ENCODE measurements around the gene FKBP2. TPM values are rescaled to one million over a fixed set of nuclear protein-coding genes. Genes with fewer than 3 reads are reported as not detected.

Gene FKBP2
- total and polyA plus RNA-seq, 4 donors = 60.8 to 241 (median 124) TPM

- DNase-seq (ENCODE audit: low spot score) = no peak
- Histone ChIP-seq H3K9me3 (ENCODE audit: control insufficient read depth in 4 of 4, low read length in 3 of 4) (no peaks in the 10 kb centered on the region), H3K4me1 (ENCODE audit: control insufficient read depth in 4 of 4, insufficient read depth in 4 of 4, low read length in 3 of 4) (peaks cover 6 to 33% (median 10%) of the 10 kb centered on the region in 4 donors), H3K9ac (ENCODE audit: low read depth in 1 of 2, low read length in 2 of 2) (no peak within 1 kb of the TSS), H3K4me3 (ENCODE audit: low read depth in 1 of 3, low read length in 3 of 3) (peak within 1 kb of the TSS in 1 of 3 donors; percentile 32), H3K27me3 (ENCODE audit: control insufficient read depth in 4 of 4, insufficient read depth in 4 of 4, low read length in 3 of 4) (peaks cover 0 to 13% (median 4%) of the 10 kb centered on the region in 4 donors), H3K36me3 (ENCODE audit: control insufficient read depth in 4 of 4, insufficient read depth in 3 of 4, low read depth in 1 of 4, low read length in 3 of 4) (no peaks in the 10 kb centered on the region), H3K27ac (ENCODE audit: low read depth in 1 of 2, low read length in 2 of 2) (no peak within 1 kb of the TSS)
- WGBS = 6% methylated on average over 45 of the region's 45 CpGs
- TF ChIP-seq RAD21 (IDR thresholded peaks at IDR 0.05) (no peak), REST (IDR thresholded peaks at IDR 0.05) (no peak), EGR1 (IDR thresholded peaks at IDR 0.05; ENCODE audit: low read depth in 2 of 2) (no peak), SP1 (IDR thresholded peaks at IDR 0.05) (no peak), NR2F2 (IDR thresholded peaks at IDR 0.05) (no peak), FOXA1 (IDR thresholded peaks at IDR 0.05) (no peak), MAX (IDR thresholded peaks at IDR 0.05) (no peak), TAF1 (conservative IDR thresholded peaks at IDR 0.05) (no peak), RXRA (IDR thresholded peaks at IDR 0.05) (no peak), HNF4A (conservative IDR thresholded peaks at IDR 0.05) (no peak), JUND (IDR thresholded peaks at IDR 0.05) (no peak), GABPA (IDR thresholded peaks at IDR 0.05 in 1 of 2, conservative IDR thresholded peaks at IDR 0.05 in 1 of 2) (no peak), ZBTB33 (IDR thresholded peaks at IDR 0.05) (no peak), FOXA2 (IDR thresholded peaks at IDR 0.05) (no peak)
These were observed 50.4 kb downstream of the FKBP2 start, which contains the start of gene KCNK4 for GRCh38 chr11:64291262-64291751. KCNK4 (plus strand) TSS chr11:64291302; CDS start chr11:64293019, 1,717 bp downstream.

- TF ChIP-seq HNF4A (conservative IDR thresholded peaks at IDR 0.05) (no peak), FOXA1 (IDR thresholded peaks at IDR 0.05) (no peak)
- 2% methylated on average over 96 of the region's 96 CpGs for WGBS
- H3K27ac ChIP-seq (ENCODE audit: low read depth in 1 of 2, low read length in 2 of 2) = no peak overlapping the region
- no peak for DNase-seq (ENCODE audit: low spot score)
- H3K4me1 ChIP-seq (ENCODE audit: control insufficient read depth in 4 of 4, insufficient read depth in 4 of 4, low read length in 3 of 4) = peaks cover 0 to 27% (median 8%) of the 10 kb centered on the region in 4 donors
- peak overlapping the region in 1 of 3 donors; percentile 32 for H3K4me3 ChIP-seq (ENCODE audit: low read depth in 1 of 3, low read length in 3 of 3)
- no peaks in the 10 kb centered on the region for H3K36me3 ChIP-seq (ENCODE audit: control insufficient read depth in 4 of 4, insufficient read depth in 3 of 4, low read depth in 1 of 4, low read length in 3 of 4)
- peaks cover 0 to 17% (median 4%) of the 10 kb centered on the region in 4 donors for H3K27me3 ChIP-seq (ENCODE audit: control insufficient read depth in 4 of 4, insufficient read depth in 4 of 4, low read length in 3 of 4)
- no peak overlapping the region for H3K9ac ChIP-seq (ENCODE audit: low read depth in 1 of 2, low read length in 2 of 2)
- H3K9me3 ChIP-seq (ENCODE audit: control insufficient read depth in 4 of 4, low read length in 3 of 4) = no peaks in the 10 kb centered on the region
These were observed 51.0 kb downstream of the FKBP2 start for GRCh38 chr11:64291752-64292459.

All from liver (tissue), 9 donors.